CD4-positive, alpha-beta T cell treated with Interleukin-1 beta for 1 hour (primary cell): ENCODE data around the gene ABI2.

Experiments used
- DNase-seq, 2 donors: peaks; one replicate each; pipeline ENCODE4 v3.0.0-alpha.2; 2020 to 2022

Gene ABI2

GRCh38 chr2:203431391-203432185 lies 103.4 kb downstream of the ABI2 start:
- DNase-seq, result no peak

DNA sequence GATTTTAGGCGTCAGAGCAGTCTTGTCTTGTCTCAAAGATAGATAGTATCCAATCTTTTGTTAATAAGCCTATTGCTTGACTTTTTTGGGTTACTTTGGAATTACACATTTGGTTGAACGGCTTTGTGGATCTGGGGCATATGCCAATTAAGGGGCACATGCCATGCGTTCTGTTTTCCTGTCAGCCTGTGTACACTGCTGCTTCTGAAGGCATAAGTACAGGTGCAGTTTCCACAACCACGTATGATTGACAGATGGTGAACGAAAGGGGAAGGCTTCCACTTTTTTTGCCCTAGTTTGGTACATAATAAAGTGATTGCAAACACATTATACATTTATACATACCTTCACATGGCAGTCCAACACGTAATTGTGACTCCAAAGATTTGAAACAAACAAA lies 104.6 kb downstream of the ABI2 start:
- no peak for DNase-seq

DNA sequence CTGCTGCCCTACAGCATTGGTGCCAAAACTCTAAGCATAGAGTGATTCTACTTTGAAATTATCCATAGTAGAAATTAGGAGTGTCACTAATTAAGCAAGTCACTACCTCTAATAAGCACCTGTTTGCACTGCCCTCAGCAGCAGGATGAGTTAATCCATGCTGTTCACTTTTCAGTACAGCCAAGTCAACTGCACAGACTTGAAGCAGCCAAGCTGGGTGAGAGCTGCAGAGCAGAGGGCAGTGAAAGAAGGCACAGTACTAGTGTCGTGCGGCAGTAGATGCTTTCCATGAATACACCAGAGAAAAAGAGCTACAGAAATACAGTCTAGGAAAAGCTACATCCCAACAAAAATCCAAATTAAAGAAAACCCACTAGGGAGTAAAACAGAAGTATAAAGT lies 108.3 kb downstream of the ABI2 start:
- no peak for DNase-seq

GRCh38 chr2:203437511-203437910 lies 109.3 kb downstream of the ABI2 start:
- no peak for DNase-seq

GRCh38 chr2:203438528-203438927 lies 110.3 kb downstream of the ABI2 start:
- DNase-seq, result no peak

- no peak for DNase-seq
Measured at GRCh38 chr2:203440671-203441070, 112.5 kb downstream of the ABI2 start.

GRCh38 chr2:203441463-203441862 lies 113.3 kb downstream of the ABI2 start:
- DNase-seq, result no peak

- DNase-seq, result no peak
Measured at GRCh38 chr2:203442463-203442862, 114.3 kb downstream of the ABI2 start.

GRCh38 chr2:203444738-203445137 lies 116.5 kb downstream of the ABI2 start:
- DNase-seq, result no peak

DNA sequence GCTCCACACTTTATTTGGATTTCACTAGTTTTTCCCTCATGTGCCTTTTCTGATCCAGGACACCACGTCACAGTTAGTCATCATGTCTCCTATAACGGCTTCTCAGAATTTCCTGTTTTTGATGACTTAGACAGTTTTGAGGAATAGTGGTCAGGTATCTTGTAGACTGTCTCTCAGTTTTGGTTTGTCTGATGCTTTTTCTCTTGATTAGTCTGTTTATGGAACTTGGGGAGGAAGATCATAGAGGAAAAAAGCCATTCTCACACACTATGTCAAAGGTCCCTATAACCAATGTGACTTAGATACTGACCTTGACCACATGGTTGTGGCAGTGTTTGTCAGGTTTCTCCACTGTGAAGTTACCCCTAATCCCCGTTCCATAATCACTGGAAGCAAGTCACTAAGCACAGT lies 117.9 kb downstream of the ABI2 start:
- no peak for DNase-seq

DNA sequence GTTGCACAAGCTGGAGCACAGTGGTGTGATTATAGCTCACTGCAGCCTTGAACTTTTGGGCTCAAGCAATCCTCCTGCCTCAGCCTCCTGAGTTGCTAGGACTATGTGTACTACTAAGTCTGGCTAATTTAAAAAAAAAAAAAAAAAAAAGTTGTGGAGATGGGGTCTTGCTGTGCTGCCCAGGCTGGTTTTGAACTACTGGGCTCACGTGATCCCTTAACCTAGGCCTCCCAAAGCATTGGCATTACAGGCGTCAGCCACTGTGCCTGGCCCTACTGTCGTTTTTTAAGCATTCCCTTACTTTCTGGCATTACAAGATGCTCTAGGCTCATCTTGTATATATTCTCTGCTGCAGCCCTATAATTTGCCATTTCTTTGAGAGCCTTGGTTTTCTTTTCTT lies 118.6 kb downstream of the ABI2 start:
- no peak for DNase-seq

- no peak for DNase-seq
Measured at GRCh38 chr2:203450561-203450960, 122.4 kb downstream of the ABI2 start.

GRCh38 chr2:203451011-203451410 lies 122.8 kb downstream of the ABI2 start:
- DNase-seq, result no peak

GRCh38 chr2:203451689-203452088 lies 123.5 kb downstream of the ABI2 start:
- DNase-seq, result no peak

GRCh38 chr2:203453858-203454451 lies 125.8 kb downstream of the ABI2 start:
- DNase-seq, result peak; percentile 10 to 54

DNA sequence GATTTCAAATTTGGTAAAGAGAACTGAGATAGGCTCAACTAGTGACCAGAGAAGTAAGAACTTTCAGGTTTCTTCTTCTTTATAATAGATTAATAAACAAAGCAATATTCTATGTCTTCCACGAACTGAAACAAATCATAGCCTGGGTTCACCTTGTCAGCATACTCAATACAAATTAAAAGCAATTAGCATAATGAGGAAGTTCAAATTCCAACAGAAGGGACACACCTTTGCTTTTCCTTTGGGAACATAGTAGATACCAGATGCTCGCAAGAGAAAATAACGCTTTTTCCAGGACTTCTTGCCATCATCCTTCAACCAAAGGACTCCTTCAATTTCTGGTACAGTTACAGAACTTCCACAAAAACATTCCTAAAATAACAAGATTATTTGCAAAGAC lies 127.0 kb downstream of the ABI2 start:
- DNase-seq, result no peak

DNA sequence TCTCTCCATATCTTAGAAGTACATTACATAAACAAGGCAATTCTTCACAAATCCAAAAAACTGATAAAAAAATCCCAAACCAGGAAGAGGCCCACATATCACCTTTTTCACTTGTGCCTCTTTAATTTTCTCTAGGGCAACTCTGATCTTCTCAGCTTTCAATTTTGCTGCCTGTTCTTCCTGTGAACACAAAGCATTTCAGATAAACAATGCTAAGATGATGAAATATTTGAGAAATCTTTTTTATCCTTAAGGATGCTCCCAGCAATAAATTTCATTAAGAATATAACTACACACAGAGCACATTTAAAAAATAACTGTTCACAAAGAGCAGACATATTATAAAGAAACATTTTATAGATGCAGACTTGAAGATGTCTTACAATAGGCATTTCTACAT lies 133.6 kb downstream of the ABI2 start:
- no peak for DNase-seq

GRCh38 chr2:203462308-203462707 lies 134.1 kb downstream of the ABI2 start:
- no peak for DNase-seq

- DNase-seq, result no peak
Measured at GRCh38 chr2:203463266-203463678, 135.1 kb downstream of the ABI2 start.

- DNase-seq, result no peak
Measured at GRCh38 chr2:203469546-203469945, 141.4 kb downstream of the ABI2 start.

DNA sequence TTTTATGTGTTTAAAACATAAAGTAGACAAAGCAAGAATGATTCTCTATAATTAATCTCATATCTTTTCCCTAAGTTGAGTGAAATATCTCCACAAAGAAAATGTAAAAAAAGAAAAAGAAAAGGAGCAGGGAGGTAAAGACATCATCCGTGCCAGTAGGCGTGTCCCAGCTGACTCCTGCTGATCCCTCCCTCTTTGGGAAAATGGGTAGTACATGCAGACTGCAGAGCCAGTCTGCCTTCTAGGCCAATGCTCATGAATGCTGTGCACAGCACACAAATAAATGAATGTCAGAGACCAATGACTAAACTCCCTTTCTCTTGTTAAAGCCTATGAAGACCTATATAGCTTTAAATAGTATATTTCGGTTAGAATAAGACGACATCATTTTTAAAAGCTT lies 142.2 kb downstream of the ABI2 start:
- DNase-seq, result no peak

DNA sequence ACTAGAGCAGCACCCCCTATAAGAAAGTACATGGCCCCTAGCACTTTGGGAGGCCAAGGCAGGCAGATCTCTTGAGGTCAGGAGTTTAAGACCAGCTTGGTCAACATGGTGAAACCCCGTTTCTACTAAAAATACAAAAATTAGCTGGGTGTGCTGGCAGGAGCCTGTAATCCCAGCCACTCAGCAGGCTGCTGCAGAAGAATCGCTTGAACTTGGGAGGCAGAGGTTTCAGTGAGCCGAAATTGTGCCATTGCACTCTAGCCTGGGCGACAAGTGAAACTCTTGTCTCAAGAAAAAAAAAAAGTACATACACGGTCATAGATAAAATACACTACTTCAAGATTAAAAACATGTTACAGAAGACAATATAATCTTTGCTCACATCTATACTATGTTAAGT lies 143.1 kb downstream of the ABI2 start:
- no peak for DNase-seq

- no peak for DNase-seq
Measured at GRCh38 chr2:203476881-203477280, 148.7 kb downstream of the ABI2 start.

DNA sequence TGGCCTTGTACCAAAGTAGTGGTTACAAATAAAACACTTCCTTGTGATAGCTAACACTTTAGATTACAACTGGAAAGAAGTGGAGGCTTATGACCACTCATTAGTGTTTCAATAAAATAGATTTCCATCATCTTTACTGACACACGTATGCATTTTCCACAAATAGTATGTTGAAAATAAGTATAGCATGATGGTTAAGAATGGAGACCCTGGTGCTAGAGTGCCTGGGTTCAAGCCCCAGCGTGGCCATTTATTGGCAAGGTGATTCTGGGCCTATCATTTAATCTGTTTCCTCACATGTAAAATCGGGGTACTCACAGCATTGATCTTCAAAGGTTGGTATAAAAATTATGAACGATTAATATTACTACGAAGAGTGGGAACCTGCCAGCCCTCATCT lies 152.4 kb downstream of the ABI2 start:
- DNase-seq, result no peak
